KMS-11 (cell line): ENCODE measurements around the gene C19orf47.

Source experiments
- H2AFZ ChIP-seq: fragments of 200-600 bp; sonication (generic); 2 replicates; pipeline ENCODE4 v1.6.1; 2016; ENCODE audit warnings: antibody characterized with exemption, mixed run types, low read depth
- H3K27ac ChIP-seq: fragments of 200-600 bp; sonication (generic); 2 replicates; pipeline ENCODE4 v1.6.1; 2016; ENCODE audit warnings: mild to moderate bottlenecking, mixed run types
- H3K27me3 ChIP-seq: fragments of 200-600 bp; sonication (generic); 2 replicates; pipeline ENCODE4 v1.6.1; 2017; ENCODE audit warnings: mild to moderate bottlenecking, low read depth, mixed run types, moderate library complexity; ENCODE audit not compliant: insufficient read depth
- H3K36me3 ChIP-seq: fragments of 200-600 bp; sonication (generic); 2 replicates; pipeline ENCODE4 v1.6.1; 2017; ENCODE audit warnings: mild to moderate bottlenecking, mixed run types; ENCODE audit not compliant: insufficient read depth
- H3K4me1 ChIP-seq: fragments of 200-600 bp; sonication (generic); 2 replicates; pipeline ENCODE4 v1.6.1; 2016; ENCODE audit warnings: mild to moderate bottlenecking, low read depth, mixed run types; ENCODE audit not compliant: poor library complexity, severe bottlenecking
- H3K4me2 ChIP-seq: fragments of 200-600 bp; sonication (generic); 2 replicates; pipeline ENCODE4 v1.7.0; 2016; ENCODE audit warnings: mild to moderate bottlenecking, mixed run types
- H3K4me3 ChIP-seq: fragments of 200-600 bp; sonication (generic); IDR thresholded peaks from 2 replicates; pipeline ENCODE4 v1.6.1; 2017; ENCODE audit warnings: low read depth, low read length, mixed read lengths; ENCODE audit not compliant: insufficient read depth
- H3K79me2 ChIP-seq: fragments of 200-600 bp; sonication (generic); 2 replicates; pipeline ENCODE4 v1.6.1; 2016; ENCODE audit warnings: low read depth, mixed run types; ENCODE audit not compliant: insufficient read depth
- H3K9ac ChIP-seq: fragments of 200-600 bp; sonication (generic); 2 replicates; pipeline ENCODE4 v1.6.1; 2016; ENCODE audit warnings: mild to moderate bottlenecking, mixed run types
- H4K20me1 ChIP-seq: fragments of 200-600 bp; sonication (generic); 2 replicates; pipeline ENCODE4 v1.6.1; 2016; ENCODE audit warnings: mild to moderate bottlenecking, mixed run types; ENCODE audit not compliant: insufficient read depth
- TF ChIP-seq, protein P1 (sequence below): fragments of 200-600 bp; sonication (generic); conservative IDR thresholded peaks from 2 replicates; pipeline ENCODE4 v1.6.1; 2017; ENCODE audit warnings: low read depth, mild to moderate bottlenecking, antibody characterized with exemption, low read length, moderate library complexity, mixed read lengths

Gene C19orf47

DNA sequence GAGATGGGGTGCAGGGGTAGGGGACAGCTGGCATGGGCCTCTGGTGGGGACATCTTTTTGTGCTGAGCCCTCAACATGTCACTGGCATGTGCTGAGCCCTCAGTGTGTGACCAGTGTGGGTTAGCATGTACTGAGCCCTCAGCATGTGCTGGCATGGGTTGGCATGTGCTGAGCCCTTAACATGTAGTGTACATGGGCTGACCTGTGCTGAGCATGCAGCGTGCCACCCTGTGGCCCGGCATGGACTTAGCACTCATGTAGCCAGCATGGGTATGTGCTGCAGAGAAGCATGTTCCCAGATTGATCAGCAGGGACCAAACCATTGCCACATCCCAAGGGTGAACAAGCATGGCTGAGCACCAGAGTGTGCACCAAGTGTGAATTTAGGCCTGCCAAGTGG lies 30.3 kb upstream of the C19orf47 start:
- no peak overlapping the region for H3K27ac ChIP-seq
- H3K79me2 ChIP-seq = no peaks in the 10 kb centered on the region
- no peaks in the 10 kb centered on the region for H3K27me3 ChIP-seq
- no peak overlapping the region for H3K9ac ChIP-seq
- no peak overlapping the region for H3K4me2 ChIP-seq
- H3K4me3 ChIP-seq = no peak overlapping the region
- no peaks in the 10 kb centered on the region for H4K20me1 ChIP-seq
- H2AFZ ChIP-seq = no peak overlapping the region
- TF ChIP-seq, protein P1, sequence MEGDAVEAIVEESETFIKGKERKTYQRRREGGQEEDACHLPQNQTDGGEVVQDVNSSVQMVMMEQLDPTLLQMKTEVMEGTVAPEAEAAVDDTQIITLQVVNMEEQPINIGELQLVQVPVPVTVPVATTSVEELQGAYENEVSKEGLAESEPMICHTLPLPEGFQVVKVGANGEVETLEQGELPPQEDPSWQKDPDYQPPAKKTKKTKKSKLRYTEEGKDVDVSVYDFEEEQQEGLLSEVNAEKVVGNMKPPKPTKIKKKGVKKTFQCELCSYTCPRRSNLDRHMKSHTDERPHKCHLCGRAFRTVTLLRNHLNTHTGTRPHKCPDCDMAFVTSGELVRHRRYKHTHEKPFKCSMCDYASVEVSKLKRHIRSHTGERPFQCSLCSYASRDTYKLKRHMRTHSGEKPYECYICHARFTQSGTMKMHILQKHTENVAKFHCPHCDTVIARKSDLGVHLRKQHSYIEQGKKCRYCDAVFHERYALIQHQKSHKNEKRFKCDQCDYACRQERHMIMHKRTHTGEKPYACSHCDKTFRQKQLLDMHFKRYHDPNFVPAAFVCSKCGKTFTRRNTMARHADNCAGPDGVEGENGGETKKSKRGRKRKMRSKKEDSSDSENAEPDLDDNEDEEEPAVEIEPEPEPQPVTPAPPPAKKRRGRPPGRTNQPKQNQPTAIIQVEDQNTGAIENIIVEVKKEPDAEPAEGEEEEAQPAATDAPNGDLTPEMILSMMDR = no peak
- H3K36me3 ChIP-seq = no peaks in the 10 kb centered on the region
- H3K4me1 ChIP-seq = peaks cover 5% of the 10 kb centered on the region

DNA sequence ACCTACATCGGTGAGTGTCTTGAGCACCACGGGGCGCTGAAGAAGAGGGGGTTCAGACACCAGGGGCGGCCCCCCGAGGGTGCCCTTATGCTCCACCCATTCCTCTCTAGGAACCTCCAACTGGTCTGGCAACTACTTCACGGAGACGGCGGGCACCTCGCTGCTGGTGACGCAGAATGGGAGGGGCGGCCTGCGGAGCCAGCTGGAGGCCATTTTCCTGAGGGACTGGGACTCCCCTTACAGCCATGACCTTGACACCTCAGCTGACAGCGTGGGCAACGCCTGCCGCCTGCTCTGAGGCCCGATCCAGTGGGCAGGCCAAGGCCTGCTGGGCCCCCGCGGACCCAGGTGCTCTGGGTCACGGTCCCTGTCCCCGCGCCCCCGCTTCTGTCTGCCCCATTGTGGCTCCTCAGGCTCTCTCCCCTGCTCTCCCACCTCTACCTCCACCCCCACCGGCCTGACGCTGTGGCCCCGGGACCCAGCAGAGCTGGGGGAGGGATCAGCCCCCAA lies 29.7 kb upstream of the C19orf47 start:
- Histone ChIP-seq H3K79me2 (no peaks in the 10 kb centered on the region), H3K4me2 (no peak overlapping the region), H2AFZ (no peak overlapping the region), H3K36me3 (no peaks in the 10 kb centered on the region), H3K27ac (no peak overlapping the region), H3K27me3 (no peaks in the 10 kb centered on the region), H4K20me1 (no peaks in the 10 kb centered on the region), H3K4me1 (peaks cover 5% of the 10 kb centered on the region), H3K9ac (no peak overlapping the region), H3K4me3 (no peak overlapping the region)
- TF ChIP-seq, protein P1 = no peak

DNA sequence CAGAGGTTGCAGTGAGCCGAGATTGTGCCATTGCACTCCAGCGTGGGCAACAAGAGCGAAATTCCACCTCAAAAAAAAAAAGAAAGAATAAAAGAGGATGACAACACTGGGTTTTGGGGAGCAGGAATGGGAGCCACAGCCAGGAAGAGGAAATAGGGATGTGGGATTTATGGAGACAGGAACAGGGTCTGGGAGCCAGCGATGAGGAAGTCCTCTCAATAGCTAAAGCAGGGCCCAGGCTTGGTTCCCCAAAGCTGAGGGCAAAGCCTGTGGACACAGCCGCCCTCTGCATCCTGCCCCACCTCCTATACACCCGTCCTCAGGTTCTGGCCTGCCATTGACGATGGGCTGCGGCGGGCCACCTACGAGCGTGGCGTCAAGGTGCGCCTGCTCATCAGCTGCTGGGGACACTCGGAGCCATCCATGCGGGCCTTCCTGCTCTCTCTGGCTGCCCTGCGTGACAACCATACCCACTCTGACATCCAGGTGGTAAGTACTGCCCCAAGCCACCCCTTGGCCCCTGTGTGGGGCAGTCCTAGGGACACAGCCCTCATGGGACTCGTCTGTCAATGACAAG lies 28.2 kb upstream of the C19orf47 start:
- H3K27me3 ChIP-seq = no peaks in the 10 kb centered on the region
- H3K79me2 ChIP-seq = no peaks in the 10 kb centered on the region
- H3K36me3 ChIP-seq = no peaks in the 10 kb centered on the region
- H3K9ac ChIP-seq = no peak overlapping the region
- H3K4me3 ChIP-seq = no peak overlapping the region
- H3K27ac ChIP-seq = no peak overlapping the region
- no peak overlapping the region for H2AFZ ChIP-seq
- no peaks in the 10 kb centered on the region for H4K20me1 ChIP-seq
- no peak overlapping the region for H3K4me2 ChIP-seq
- TF ChIP-seq, protein P1 = no peak
- H3K4me1 ChIP-seq = no peaks in the 10 kb centered on the region

DNA sequence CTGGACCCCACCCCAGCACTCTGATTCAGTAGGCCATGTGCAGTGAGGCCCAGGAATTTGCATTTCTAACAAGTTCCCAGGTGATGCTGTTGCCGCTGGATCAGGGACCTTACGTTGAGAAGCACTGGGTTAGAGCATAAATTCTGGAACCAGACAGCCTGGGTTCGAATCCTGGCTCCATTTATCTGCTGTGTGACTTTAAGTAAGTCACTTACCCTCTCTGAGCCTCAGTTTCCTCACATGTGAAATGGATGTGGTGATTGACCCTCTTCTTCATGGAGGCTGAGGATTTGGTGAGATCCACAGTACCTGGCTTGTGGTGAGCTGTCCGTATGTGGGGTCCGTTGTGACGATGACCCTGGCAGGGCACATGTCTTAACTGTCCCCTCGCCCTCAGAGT lies 25.9 kb upstream of the C19orf47 start:
- no peak overlapping the region for H3K4me3 ChIP-seq
- no peaks in the 10 kb centered on the region for H4K20me1 ChIP-seq
- no peak overlapping the region for H3K27ac ChIP-seq
- H3K27me3 ChIP-seq = no peaks in the 10 kb centered on the region
- no peaks in the 10 kb centered on the region for H3K79me2 ChIP-seq
- no peak overlapping the region for H3K4me2 ChIP-seq
- no peak overlapping the region for H2AFZ ChIP-seq
- H3K4me1 ChIP-seq = no peaks in the 10 kb centered on the region
- TF ChIP-seq, protein P1 = no peak
- H3K36me3 ChIP-seq = no peaks in the 10 kb centered on the region
- no peak overlapping the region for H3K9ac ChIP-seq
